Skeletal muscle satellite cell (primary cell): Measurements from ENCODE around the gene DIPK2A.
A peak's percentile ranks its signal among the peaks of the same experiment; 100 is the strongest.

Experiments used
- H3K27me3 ChIP-seq: 2 replicates; pipeline ENCODE4 v1.7.0; 2013; ENCODE audit warnings: low read length; ENCODE audit not compliant: control insufficient read depth, insufficient read depth
- H3K36me3 ChIP-seq: 2 replicates; pipeline ENCODE4 v1.7.0; 2013; ENCODE audit warnings: mild to moderate bottlenecking, control low read depth, low read length; ENCODE audit not compliant: insufficient read depth
- H3K4me1 ChIP-seq: 2 replicates; pipeline ENCODE4 v1.7.0; 2013; ENCODE audit warnings: low read length; ENCODE audit not compliant: control insufficient read depth, insufficient read depth
- H3K4me2 ChIP-seq: 2 replicates; pipeline ENCODE4 v1.7.0; 2013; ENCODE audit warnings: mild to moderate bottlenecking, low read length
- H3K4me3 ChIP-seq: 2 replicates; pipeline ENCODE4 v1.7.0; 2013; ENCODE audit warnings: low read length
- H3K9ac ChIP-seq: 2 replicates; pipeline ENCODE4 v1.7.0; 2013; ENCODE audit warnings: mild to moderate bottlenecking, low read depth, low read length, moderate library complexity
- H3K9me3 ChIP-seq: replicated peaks from 2 replicates; pipeline ENCODE4 v1.7.0; 2013; ENCODE audit warnings: mild to moderate bottlenecking, control low read depth, low read length

DIPK2A gene

GRCh38 chr3:143975554-143976152, 4.0 kb downstream of the DIPK2A start:
- peaks cover 44% of the 10 kb centered on the region for H3K4me1 ChIP-seq
- H3K4me3 ChIP-seq, result peak overlapping the region; percentile 79
- H3K36me3 ChIP-seq, result no peaks in the 10 kb centered on the region
- no peaks in the 10 kb centered on the region for H3K9me3 ChIP-seq
- no peaks in the 10 kb centered on the region for H3K27me3 ChIP-seq
- peak overlapping the region; percentile 94 for H3K9ac ChIP-seq
- peak overlapping the region; percentile 87 for H3K4me2 ChIP-seq

GRCh38 chr3:143977341-143978262, 6.0 kb downstream of the DIPK2A start:
- no peaks in the 10 kb centered on the region for H3K27me3 ChIP-seq
- peak overlapping the region; percentile 55 for H3K4me3 ChIP-seq
- H3K36me3 ChIP-seq, result no peaks in the 10 kb centered on the region
- H3K4me2 ChIP-seq, result peak overlapping the region; percentile 87
- H3K9ac ChIP-seq, result peak overlapping the region; percentile 94
- H3K4me1 ChIP-seq, result peaks cover 47% of the 10 kb centered on the region
- H3K9me3 ChIP-seq, result no peaks in the 10 kb centered on the region

GRCh38 chr3:143978263-143978631, 6.6 kb downstream of the DIPK2A start:
- H3K9me3 ChIP-seq, result no peaks in the 10 kb centered on the region
- peak overlapping the region; percentile 87 for H3K4me2 ChIP-seq
- H3K27me3 ChIP-seq, result no peaks in the 10 kb centered on the region
- no peaks in the 10 kb centered on the region for H3K36me3 ChIP-seq
- H3K4me1 ChIP-seq, result peaks cover 47% of the 10 kb centered on the region
- peak overlapping the region; percentile 55 for H3K4me3 ChIP-seq
- peak overlapping the region; percentile 94 for H3K9ac ChIP-seq

- H3K9ac ChIP-seq, result peak overlapping the region; percentile 61
- H3K9me3 ChIP-seq, result no peaks in the 10 kb centered on the region
- H3K4me3 ChIP-seq, result no peak overlapping the region
- peaks cover 47% of the 10 kb centered on the region for H3K4me1 ChIP-seq
- no peaks in the 10 kb centered on the region for H3K27me3 ChIP-seq
- H3K36me3 ChIP-seq, result no peaks in the 10 kb centered on the region
- H3K4me2 ChIP-seq, result peak overlapping the region; percentile 56
Observed at GRCh38 chr3:143979041-143979440, 7.4 kb downstream of the DIPK2A start.

GRCh38 chr3:143979813-143980212, 8.2 kb downstream of the DIPK2A start:
- H3K4me1 ChIP-seq, result peaks cover 47% of the 10 kb centered on the region
- H3K36me3 ChIP-seq, result no peaks in the 10 kb centered on the region
- no peaks in the 10 kb centered on the region for H3K27me3 ChIP-seq
- peak overlapping the region; percentile 61 for H3K9ac ChIP-seq
- H3K9me3 ChIP-seq, result no peaks in the 10 kb centered on the region
- no peak overlapping the region for H3K4me3 ChIP-seq
- H3K4me2 ChIP-seq, result peak overlapping the region; percentile 56

- Histone ChIP-seq H3K9me3 (no peaks in the 10 kb centered on the region), H3K4me1 (no peaks in the 10 kb centered on the region), H3K36me3 (peaks cover 7% of the 10 kb centered on the region), H3K9ac (no peak overlapping the region), H3K27me3 (no peaks in the 10 kb centered on the region), H3K4me3 (no peak overlapping the region), H3K4me2 (no peak overlapping the region)
Observed at GRCh38 chr3:143988306-143988705, 16.7 kb downstream of the DIPK2A start.

GRCh38 chr3:143989461-143989860, 17.8 kb downstream of the DIPK2A start:
- Histone ChIP-seq H3K4me1 (no peaks in the 10 kb centered on the region), H3K9ac (no peak overlapping the region), H3K4me3 (no peak overlapping the region)

GRCh38 chr3:143991713-143992112, 20.1 kb downstream of the DIPK2A start:
- no peaks in the 10 kb centered on the region for H3K9me3 ChIP-seq
- H3K4me3 ChIP-seq, result no peak overlapping the region
- no peaks in the 10 kb centered on the region for H3K4me1 ChIP-seq
- H3K9ac ChIP-seq, result no peak overlapping the region
- H3K4me2 ChIP-seq, result no peak overlapping the region
- peaks cover 12% of the 10 kb centered on the region for H3K36me3 ChIP-seq
- H3K27me3 ChIP-seq, result no peaks in the 10 kb centered on the region

More at GRCh38 chr3:143989461-143989860, 17.8 kb downstream of the DIPK2A start:
- peaks cover 12% of the 10 kb centered on the region for H3K36me3 ChIP-seq
- no peaks in the 10 kb centered on the region for H3K27me3 ChIP-seq
- no peaks in the 10 kb centered on the region for H3K9me3 ChIP-seq
- no peak overlapping the region for H3K4me2 ChIP-seq

- Histone ChIP-seq H3K9me3 (no peaks in the 10 kb centered on the region), H3K27me3 (no peaks in the 10 kb centered on the region), H3K9ac (peak overlapping the region; percentile 19), H3K4me3 (peak overlapping the region; percentile 12), H3K4me1 (peaks cover 17% of the 10 kb centered on the region), H3K4me2 (peak overlapping the region; percentile 53), H3K36me3 (peaks cover 9% of the 10 kb centered on the region)
Observed at GRCh38 chr3:143998266-143998665, 26.6 kb downstream of the DIPK2A start.

GRCh38 chr3:144003051-144003450, 31.4 kb downstream of the DIPK2A start:
- no peaks in the 10 kb centered on the region for H3K27me3 ChIP-seq
- no peak overlapping the region for H3K4me2 ChIP-seq
- no peak overlapping the region for H3K9ac ChIP-seq
- peaks cover 5% of the 10 kb centered on the region for H3K36me3 ChIP-seq
- H3K9me3 ChIP-seq, result no peaks in the 10 kb centered on the region
- no peak overlapping the region for H3K4me3 ChIP-seq
- peaks cover 12% of the 10 kb centered on the region for H3K4me1 ChIP-seq

- H3K4me1 ChIP-seq, result peaks cover 29% of the 10 kb centered on the region
- peak overlapping the region; percentile 69 for H3K9ac ChIP-seq
- H3K4me3 ChIP-seq, result no peak overlapping the region
- no peaks in the 10 kb centered on the region for H3K36me3 ChIP-seq
- no peaks in the 10 kb centered on the region for H3K9me3 ChIP-seq
- peak overlapping the region; percentile 67 for H3K4me2 ChIP-seq
- no peaks in the 10 kb centered on the region for H3K27me3 ChIP-seq
Observed at GRCh38 chr3:144010371-144010770, 38.7 kb downstream of the DIPK2A start.
